Measurements from ENCODE around the gene USP7. TPM values are rescaled to one million over a fixed set of nuclear protein-coding genes. Genes with fewer than 3 reads are reported as not detected.

Gene USP7
- total RNA-seq, 2 donors from 2014 or later, result 42.2 to 57.4 TPM

DNA sequence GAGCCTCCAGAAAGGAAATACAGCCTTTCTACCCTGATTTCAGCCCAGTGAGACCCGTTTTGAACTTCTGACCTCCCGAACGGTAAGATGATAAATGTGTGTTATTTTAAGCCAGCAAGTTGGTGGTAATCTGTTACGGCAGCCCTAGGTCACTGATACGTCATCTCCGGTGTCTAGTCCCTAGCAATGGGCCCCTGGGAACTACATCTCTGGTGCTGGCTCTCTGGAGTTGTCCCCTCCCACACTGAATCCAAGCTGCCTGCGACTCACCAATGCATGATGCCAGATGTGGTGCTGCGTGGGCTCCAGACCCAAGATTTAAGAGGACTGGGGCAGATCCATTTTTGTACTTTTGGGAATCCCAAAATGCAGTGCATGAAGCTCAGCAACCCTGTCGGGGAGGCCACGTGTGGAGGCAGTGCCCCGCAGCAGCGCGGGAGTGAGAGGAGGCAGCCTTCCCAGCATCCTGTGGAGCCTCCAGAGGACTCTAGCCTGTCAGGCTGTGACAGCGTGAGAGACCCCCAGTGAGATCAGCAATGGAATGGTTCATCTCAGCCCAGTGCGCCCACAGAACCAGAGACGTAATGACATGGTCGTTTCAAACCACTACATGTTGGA is 43.6 kb upstream of the USP7 start:
- TF ChIP-seq, protein P1, sequence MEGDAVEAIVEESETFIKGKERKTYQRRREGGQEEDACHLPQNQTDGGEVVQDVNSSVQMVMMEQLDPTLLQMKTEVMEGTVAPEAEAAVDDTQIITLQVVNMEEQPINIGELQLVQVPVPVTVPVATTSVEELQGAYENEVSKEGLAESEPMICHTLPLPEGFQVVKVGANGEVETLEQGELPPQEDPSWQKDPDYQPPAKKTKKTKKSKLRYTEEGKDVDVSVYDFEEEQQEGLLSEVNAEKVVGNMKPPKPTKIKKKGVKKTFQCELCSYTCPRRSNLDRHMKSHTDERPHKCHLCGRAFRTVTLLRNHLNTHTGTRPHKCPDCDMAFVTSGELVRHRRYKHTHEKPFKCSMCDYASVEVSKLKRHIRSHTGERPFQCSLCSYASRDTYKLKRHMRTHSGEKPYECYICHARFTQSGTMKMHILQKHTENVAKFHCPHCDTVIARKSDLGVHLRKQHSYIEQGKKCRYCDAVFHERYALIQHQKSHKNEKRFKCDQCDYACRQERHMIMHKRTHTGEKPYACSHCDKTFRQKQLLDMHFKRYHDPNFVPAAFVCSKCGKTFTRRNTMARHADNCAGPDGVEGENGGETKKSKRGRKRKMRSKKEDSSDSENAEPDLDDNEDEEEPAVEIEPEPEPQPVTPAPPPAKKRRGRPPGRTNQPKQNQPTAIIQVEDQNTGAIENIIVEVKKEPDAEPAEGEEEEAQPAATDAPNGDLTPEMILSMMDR (IDR thresholded peaks at IDR 0.05), result no peak
- Histone ChIP-seq H3K9me3 (no peaks in the 10 kb centered on the region), H3K27ac (no peak overlapping the region), H3K36me3 (no peaks in the 10 kb centered on the region), H3K4me3 (no peak overlapping the region), H3K4me1 (peaks cover 0 to 10% of the 10 kb centered on the region in 2 donors), H3K27me3 (no peaks in the 10 kb centered on the region)
- DNase-seq (ENCODE audit: low spot score), result no peak

DNA sequence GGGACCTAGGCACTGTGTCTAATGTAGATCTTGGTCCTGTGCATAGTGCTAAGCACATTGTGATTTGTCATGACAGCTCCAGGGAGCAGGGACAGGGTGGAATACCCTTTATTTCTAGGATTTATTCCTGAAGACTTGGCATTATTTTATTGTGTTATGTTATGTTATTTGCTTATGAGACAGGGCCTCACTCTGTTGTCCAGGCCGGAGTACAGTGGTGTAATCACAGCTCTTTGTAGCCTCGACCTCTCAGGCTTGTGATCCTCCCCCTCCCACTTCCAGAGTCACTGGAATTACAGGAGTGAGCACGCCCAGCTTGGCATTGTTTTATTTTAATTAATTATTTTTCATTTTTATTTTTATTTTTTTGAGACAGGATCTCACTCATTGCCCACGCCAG is 40.5 kb upstream of the USP7 start:
- TF ChIP-seq, protein P1 (IDR thresholded peaks at IDR 0.05), result no peak
- H3K4me1 ChIP-seq, result peaks cover 0 to 10% of the 10 kb centered on the region in 2 donors

DNA sequence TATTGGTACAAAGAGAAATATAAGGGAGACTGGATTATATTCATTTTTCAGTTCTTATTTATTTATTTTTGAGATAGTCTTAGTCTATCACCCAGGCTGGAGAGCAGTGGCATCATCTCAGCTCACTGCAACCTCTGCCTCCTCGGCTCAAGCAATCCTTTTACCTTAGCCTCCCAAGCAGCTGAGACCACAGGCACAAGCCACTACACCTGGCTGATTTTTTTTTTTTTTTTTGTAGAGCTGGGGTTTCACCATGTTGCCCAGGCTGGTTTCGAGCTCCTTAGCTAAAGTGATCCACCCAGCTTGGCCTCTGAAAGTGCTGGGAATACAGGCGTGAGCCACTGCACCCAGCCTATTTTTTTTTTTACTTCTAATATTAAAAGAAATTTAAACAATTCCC is 40.1 kb upstream of the USP7 start:
- Histone ChIP-seq H3K27ac (no peak overlapping the region), H3K4me3 (no peak overlapping the region), H3K36me3 (no peaks in the 10 kb centered on the region), H3K27me3 (no peaks in the 10 kb centered on the region), H3K4me1 (peaks cover 0 to 6% of the 10 kb centered on the region in 2 donors), H3K9me3 (no peaks in the 10 kb centered on the region)
- TF ChIP-seq, protein P1 (IDR thresholded peaks at IDR 0.05), result no peak
- DNase-seq (ENCODE audit: low spot score), result no peak

More for the DNA sequence above, 40.5 kb upstream of the USP7 start:
- H3K27me3 ChIP-seq, result no peaks in the 10 kb centered on the region
- no peak overlapping the region for H3K4me3 ChIP-seq
- H3K27ac ChIP-seq, result no peak overlapping the region
- no peaks in the 10 kb centered on the region for H3K9me3 ChIP-seq
- no peak for DNase-seq (ENCODE audit: low spot score)
- H3K36me3 ChIP-seq, result no peaks in the 10 kb centered on the region

DNA sequence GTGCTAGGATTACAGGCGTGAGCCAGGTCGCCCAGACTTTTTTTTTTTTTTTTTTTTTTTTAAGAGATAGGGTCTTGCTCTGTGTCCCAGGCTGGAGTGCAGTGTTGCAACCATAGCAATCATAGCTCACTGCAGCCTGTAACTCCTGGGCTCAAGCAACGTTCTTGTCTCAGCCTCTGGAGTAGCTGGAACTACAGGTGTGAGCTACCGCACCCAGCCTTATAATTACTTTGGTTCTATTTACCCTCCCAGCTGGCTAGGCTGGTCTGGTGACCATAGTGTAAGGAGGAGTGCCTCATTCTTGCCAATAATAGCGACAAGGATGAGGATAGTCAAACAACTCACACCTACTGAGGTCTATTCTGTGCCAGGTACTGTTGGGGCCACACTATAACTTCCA is 39.6 kb upstream of the USP7 start:
- TF ChIP-seq, protein P1 (IDR thresholded peaks at IDR 0.05), result no peak
- DNase-seq (ENCODE audit: low spot score), result no peak
- H3K4me1 ChIP-seq, result peaks cover 0 to 1% of the 10 kb centered on the region in 2 donors
- H3K27ac ChIP-seq, result no peak overlapping the region
- no peaks in the 10 kb centered on the region for H3K9me3 ChIP-seq
- no peak overlapping the region for H3K4me3 ChIP-seq
- H3K27me3 ChIP-seq, result no peaks in the 10 kb centered on the region
- no peaks in the 10 kb centered on the region for H3K36me3 ChIP-seq

DNA sequence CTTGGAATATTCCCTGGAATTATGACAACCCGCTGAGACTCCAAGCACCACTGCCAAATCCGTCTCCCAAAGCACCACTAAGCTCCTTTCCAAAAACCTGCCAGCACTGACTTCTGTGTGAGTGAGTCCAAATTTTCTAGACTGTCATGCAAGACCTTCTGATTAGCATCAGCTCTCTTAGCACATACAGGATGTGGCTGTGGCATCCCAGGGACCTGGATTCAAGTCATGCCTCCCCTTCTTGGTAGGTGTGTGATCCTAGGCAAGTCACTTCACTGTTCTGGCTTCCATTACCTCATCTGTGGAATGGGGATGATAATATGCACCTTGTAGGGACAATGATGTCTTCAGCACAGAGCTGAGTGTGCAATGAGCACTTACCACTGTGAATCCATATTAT is 38.3 kb upstream of the USP7 start:
- Histone ChIP-seq H3K4me3 (no peak overlapping the region), H3K27me3 (no peaks in the 10 kb centered on the region), H3K27ac (no peak overlapping the region), H3K9me3 (no peaks in the 10 kb centered on the region), H3K4me1 (no peaks in the 10 kb centered on the region), H3K36me3 (no peaks in the 10 kb centered on the region)
- no peak for DNase-seq (ENCODE audit: low spot score)
- TF ChIP-seq, protein P1 (IDR thresholded peaks at IDR 0.05), result no peak

DNA sequence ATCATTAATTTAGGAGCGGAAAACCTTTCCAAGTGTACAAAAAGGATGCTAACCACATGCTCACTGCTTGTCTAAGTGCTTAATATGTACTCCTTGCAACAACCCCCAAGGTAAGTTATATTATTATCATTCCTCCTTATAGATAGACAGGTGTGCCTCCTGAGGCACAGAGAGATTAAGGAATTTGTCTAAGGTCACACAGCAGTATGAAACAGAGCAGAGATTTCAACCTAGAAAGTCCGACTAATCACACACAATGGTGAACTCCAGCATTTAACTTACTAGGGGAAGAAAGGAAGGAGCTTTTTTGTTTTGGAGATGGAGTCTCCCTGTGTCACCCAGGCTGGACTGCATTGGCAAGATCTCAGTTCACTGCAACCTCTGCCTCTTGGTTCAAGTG is 37.0 kb upstream of the USP7 start:
- DNase-seq (ENCODE audit: low spot score), result no peak
- Histone ChIP-seq H3K9me3 (no peaks in the 10 kb centered on the region), H3K27me3 (no peaks in the 10 kb centered on the region), H3K27ac (no peak overlapping the region), H3K4me3 (no peak overlapping the region), H3K36me3 (no peaks in the 10 kb centered on the region), H3K4me1 (no peaks in the 10 kb centered on the region)
- TF ChIP-seq, protein P1 (IDR thresholded peaks at IDR 0.05), result no peak
